ENCODE data around the gene CBFA2T3. TPM values are rescaled to one million over a fixed set of nuclear protein-coding genes. Genes with fewer than 3 reads are reported as not detected.

Gene CBFA2T3
- total and polyA plus RNA-seq, 2 of the 13 experiments (the other 11 are each of a cell fraction or from before 2014, with no cell fraction given): 0.05 TPM; not detected in 1

DNA sequence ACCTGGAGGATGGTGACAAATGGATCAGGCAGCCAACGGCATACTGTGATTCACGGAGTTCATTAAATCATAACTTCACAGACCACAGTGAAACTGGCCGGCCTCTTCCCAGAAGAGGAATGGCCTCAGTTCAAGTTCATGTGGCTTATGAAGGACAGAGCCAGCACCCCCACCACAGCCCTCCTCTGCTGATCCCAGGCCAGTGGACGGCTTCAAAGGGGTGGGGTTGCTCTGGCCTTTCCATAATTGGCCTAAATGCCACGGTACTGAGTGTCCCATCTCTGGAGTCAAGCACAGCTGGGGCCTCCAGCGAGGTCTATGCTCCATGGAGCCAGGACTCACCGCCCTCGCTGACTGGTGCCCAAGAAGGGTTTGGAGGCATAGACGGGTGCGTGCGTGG lies 141.6 kb downstream of the CBFA2T3 start:
- Histone ChIP-seq H3K9ac (ENCODE audit: insufficient read depth, low read depth, low read length) (no peak overlapping the region), H3K27ac (ENCODE audit: extremely low read length, insufficient read depth, low read length) (no peak overlapping the region), H3K4me2 (ENCODE audit: low read depth, low read length) (no peak overlapping the region), H3K4me1 (ENCODE audit: insufficient read depth, low read length) (0 out of 2 replicates have a peak, but pooled peaks cover 7% of the 10 kb centered on the region), H3K4me3 (replicated peaks in 1 of 3; ENCODE audit: insufficient read depth in 1 of 3, low read depth in 2 of 3, low read length in 3 of 3) (no peak overlapping the region), H3K9me3 (ENCODE audit: low read length) (no peaks in the 10 kb centered on the region), H4K20me1 (ENCODE audit: insufficient read depth, low read length) (no peaks in the 10 kb centered on the region), H3K36me3 (replicated peaks in 1 of 2; ENCODE audit: control insufficient read depth in 1 of 2, insufficient read depth in 2 of 2, low read length in 2 of 2) (no peaks in the 10 kb centered on the region), H3K27me3 (ENCODE audit: control insufficient read depth in 1 of 2, insufficient read depth in 2 of 2, low read length in 2 of 2) (no peaks in the 10 kb centered on the region), H2AFZ (ENCODE audit: low read length) (no peak overlapping the region), H3K79me2 (ENCODE audit: insufficient read depth, low read length) (no peaks in the 10 kb centered on the region)
- in situ Hi-C loops (cut with HindIII; ENCODE audit: extremely low pct_ligation_motif_present, low pct_unique_long_range_greater_than_20kb) (no loop called here), intact Hi-C loops (cut with micrococcal nuclease; ENCODE audit: unreplicated experiment) (no loop called here)
- ChIA-PET POLR2A (no interaction called here), CTCF (ENCODE audit: low intra/inter-chr PET ratio, low total read pairs) (no interaction called here)
- WGBS (ENCODE audit: low lambda C conversion rate): 89% methylated on average over 11 of the region's 11 CpGs
- DNase-seq (ENCODE audit: low spot score) (no peak), FAIRE-seq (no peak), ATAC-seq (no peak)
- BruUV-seq (replicated peaks): no TSS peak
- no peak for TF ChIP-seq PHF21A (CRISPR knock-in tag; IDR thresholded peaks at IDR 0.05)
- no peak for TF ChIP-seq ZNF34 (CRISPR knock-in tag; IDR thresholded peaks at IDR 0.05; ENCODE audit: borderline replicate concordance)
- no peak for TF ChIP-seq MYC (CRISPR knock-in tag; IDR thresholded peaks at IDR 0.05; ENCODE audit: borderline replicate concordance)
- TF ChIP-seq ZKSCAN8 (CRISPR knock-in tag; IDR thresholded peaks at IDR 0.05; ENCODE audit: borderline replicate concordance): no peak
- no peak for TF ChIP-seq DPF2 (CRISPR knock-in tag; IDR thresholded peaks at IDR 0.05; ENCODE audit: borderline replicate concordance, low read depth)
- no peak for TF ChIP-seq FOXJ3 (CRISPR knock-in tag; IDR thresholded peaks at IDR 0.05; ENCODE audit: borderline replicate concordance)
- TF ChIP-seq ZNF737 (CRISPR knock-in tag; IDR thresholded peaks at IDR 0.05; ENCODE audit: borderline replicate concordance): no peak
- TF ChIP-seq, protein P1, sequence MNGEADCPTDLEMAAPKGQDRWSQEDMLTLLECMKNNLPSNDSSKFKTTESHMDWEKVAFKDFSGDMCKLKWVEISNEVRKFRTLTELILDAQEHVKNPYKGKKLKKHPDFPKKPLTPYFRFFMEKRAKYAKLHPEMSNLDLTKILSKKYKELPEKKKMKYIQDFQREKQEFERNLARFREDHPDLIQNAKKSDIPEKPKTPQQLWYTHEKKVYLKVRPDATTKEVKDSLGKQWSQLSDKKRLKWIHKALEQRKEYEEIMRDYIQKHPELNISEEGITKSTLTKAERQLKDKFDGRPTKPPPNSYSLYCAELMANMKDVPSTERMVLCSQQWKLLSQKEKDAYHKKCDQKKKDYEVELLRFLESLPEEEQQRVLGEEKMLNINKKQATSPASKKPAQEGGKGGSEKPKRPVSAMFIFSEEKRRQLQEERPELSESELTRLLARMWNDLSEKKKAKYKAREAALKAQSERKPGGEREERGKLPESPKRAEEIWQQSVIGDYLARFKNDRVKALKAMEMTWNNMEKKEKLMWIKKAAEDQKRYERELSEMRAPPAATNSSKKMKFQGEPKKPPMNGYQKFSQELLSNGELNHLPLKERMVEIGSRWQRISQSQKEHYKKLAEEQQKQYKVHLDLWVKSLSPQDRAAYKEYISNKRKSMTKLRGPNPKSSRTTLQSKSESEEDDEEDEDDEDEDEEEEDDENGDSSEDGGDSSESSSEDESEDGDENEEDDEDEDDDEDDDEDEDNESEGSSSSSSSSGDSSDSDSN (CRISPR knock-in tag; IDR thresholded peaks at IDR 0.05): no peak
- TF ChIP-seq MATR3 (CRISPR knock-in tag; IDR thresholded peaks at IDR 0.05): no peak
- TF ChIP-seq, protein P2, sequence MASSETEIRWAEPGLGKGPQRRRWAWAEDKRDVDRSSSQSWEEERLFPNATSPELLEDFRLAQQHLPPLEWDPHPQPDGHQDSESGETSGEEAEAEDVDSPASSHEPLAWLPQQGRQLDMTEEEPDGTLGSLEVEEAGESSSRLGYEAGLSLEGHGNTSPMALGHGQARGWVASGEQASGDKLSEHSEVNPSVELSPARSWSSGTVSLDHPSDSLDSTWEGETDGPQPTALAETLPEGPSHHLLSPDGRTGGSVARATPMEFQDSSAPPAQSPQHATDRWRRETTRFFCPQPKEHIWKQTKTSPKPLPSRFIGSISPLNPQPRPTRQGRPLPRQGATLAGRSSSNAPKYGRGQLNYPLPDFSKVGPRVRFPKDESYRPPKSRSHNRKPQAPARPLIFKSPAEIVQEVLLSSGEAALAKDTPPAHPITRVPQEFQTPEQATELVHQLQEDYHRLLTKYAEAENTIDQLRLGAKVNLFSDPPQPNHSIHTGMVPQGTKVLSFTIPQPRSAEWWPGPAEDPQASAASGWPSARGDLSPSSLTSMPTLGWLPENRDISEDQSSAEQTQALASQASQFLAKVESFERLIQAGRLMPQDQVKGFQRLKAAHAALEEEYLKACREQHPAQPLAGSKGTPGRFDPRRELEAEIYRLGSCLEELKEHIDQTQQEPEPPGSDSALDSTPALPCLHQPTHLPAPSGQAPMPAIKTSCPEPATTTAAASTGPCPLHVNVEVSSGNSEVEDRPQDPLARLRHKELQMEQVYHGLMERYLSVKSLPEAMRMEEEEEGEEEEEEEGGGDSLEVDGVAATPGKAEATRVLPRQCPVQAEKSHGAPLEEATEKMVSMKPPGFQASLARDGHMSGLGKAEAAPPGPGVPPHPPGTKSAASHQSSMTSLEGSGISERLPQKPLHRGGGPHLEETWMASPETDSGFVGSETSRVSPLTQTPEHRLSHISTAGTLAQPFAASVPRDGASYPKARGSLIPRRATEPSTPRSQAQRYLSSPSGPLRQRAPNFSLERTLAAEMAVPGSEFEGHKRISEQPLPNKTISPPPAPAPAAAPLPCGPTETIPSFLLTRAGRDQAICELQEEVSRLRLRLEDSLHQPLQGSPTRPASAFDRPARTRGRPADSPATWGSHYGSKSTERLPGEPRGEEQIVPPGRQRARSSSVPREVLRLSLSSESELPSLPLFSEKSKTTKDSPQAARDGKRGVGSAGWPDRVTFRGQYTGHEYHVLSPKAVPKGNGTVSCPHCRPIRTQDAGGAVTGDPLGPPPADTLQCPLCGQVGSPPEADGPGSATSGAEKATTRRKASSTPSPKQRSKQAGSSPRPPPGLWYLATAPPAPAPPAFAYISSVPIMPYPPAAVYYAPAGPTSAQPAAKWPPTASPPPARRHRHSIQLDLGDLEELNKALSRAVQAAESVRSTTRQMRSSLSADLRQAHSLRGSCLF (CRISPR knock-in tag; IDR thresholded peaks at IDR 0.05; ENCODE audit: borderline replicate concordance): no peak
- no peak for TF ChIP-seq NCOA1 (CRISPR knock-in tag; IDR thresholded peaks at IDR 0.05)
- TF ChIP-seq ZNF552 (CRISPR knock-in tag; IDR thresholded peaks at IDR 0.05; ENCODE audit: borderline replicate concordance): no peak
- TF ChIP-seq, protein P3, sequence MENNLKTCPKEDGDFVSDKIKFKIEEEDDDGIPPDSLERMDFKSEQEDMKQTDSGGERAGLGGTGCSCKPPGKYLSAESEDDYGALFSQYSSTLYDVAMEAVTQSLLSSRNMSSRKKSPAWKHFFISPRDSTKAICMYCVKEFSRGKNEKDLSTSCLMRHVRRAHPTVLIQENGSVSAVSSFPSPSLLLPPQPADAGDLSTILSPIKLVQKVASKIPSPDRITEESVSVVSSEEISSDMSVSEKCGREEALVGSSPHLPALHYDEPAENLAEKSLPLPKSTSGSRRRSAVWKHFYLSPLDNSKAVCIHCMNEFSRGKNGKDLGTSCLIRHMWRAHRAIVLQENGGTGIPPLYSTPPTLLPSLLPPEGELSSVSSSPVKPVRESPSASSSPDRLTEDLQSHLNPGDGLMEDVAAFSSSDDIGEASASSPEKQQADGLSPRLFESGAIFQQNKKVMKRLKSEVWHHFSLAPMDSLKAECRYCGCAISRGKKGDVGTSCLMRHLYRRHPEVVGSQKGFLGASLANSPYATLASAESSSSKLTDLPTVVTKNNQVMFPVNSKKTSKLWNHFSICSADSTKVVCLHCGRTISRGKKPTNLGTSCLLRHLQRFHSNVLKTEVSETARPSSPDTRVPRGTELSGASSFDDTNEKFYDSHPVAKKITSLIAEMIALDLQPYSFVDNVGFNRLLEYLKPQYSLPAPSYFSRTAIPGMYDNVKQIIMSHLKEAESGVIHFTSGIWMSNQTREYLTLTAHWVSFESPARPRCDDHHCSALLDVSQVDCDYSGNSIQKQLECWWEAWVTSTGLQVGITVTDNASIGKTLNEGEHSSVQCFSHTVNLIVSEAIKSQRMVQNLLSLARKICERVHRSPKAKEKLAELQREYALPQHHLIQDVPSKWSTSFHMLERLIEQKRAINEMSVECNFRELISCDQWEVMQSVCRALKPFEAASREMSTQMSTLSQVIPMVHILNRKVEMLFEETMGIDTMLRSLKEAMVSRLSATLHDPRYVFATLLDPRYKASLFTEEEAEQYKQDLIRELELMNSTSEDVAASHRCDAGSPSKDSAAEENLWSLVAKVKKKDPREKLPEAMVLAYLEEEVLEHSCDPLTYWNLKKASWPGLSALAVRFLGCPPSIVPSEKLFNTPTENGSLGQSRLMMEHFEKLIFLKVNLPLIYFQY (CRISPR knock-in tag; IDR thresholded peaks at IDR 0.05; ENCODE audit: borderline replicate concordance): no peak
- TF ChIP-seq MTF1 (CRISPR knock-in tag; IDR thresholded peaks at IDR 0.05): no peak
- TF ChIP-seq HDAC6 (IDR thresholded peaks at IDR 0.05; ENCODE audit: low read depth, low read length): no peak

All from HepG2 (cell line).